ENCODE data around the gene SPRED1. TPM values are rescaled to one million over a fixed set of nuclear protein-coding genes. Genes with fewer than 3 reads are reported as not detected.
A peak's percentile ranks its signal among the peaks of the same experiment; 100 is the strongest.

The SPRED1 gene
- polyA plus RNA-seq, 3 donors: 2.5 to 3.3 (median 3.2) TPM

DNA sequence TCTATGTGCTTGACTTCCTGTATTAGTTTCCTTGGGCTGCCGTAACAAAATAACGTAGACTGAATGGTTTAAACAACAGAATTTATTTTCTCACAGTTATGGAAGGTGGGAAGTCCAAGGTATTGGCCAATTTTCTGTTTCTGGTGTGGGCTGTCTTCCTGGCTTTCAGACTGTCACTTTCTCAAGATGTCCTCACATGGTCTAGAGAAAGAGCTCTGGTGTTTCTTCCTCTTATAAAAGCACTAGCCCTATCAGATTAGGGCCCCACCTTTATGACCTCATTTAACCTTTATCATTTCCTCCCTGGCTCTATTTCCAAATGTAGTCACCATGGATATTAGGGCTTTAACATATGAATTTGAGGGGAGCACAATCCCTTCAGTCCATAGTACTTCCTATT lies 54.6 kb downstream of the SPRED1 start:
- no peak overlapping the region for H3K4me2 ChIP-seq (replicated peaks; ENCODE audit: extremely low read depth, low read length, poor library complexity, severe bottlenecking)
- peaks cover 0 to 5% of the 10 kb centered on the region in 2 donors for H3K4me1 ChIP-seq (ENCODE audit: control insufficient read depth in 1 of 2, insufficient read depth in 2 of 2, low read length in 2 of 2)
- intact Hi-C loops (cut with micrococcal nuclease): no loop called here
- no peak overlapping the region for H3K4me3 Mint-ChIP-seq
- TF ChIP-seq, protein P1, sequence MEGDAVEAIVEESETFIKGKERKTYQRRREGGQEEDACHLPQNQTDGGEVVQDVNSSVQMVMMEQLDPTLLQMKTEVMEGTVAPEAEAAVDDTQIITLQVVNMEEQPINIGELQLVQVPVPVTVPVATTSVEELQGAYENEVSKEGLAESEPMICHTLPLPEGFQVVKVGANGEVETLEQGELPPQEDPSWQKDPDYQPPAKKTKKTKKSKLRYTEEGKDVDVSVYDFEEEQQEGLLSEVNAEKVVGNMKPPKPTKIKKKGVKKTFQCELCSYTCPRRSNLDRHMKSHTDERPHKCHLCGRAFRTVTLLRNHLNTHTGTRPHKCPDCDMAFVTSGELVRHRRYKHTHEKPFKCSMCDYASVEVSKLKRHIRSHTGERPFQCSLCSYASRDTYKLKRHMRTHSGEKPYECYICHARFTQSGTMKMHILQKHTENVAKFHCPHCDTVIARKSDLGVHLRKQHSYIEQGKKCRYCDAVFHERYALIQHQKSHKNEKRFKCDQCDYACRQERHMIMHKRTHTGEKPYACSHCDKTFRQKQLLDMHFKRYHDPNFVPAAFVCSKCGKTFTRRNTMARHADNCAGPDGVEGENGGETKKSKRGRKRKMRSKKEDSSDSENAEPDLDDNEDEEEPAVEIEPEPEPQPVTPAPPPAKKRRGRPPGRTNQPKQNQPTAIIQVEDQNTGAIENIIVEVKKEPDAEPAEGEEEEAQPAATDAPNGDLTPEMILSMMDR (IDR thresholded peaks at IDR 0.05): no peak
- peak; percentile 4 to 30 (median 9) for DNase-seq
- no peaks in the 10 kb centered on the region for H3K9me3 ChIP-seq (replicated peaks in 1 of 2; ENCODE audit: control insufficient read depth in 1 of 2, insufficient read depth in 1 of 2, low read length in 2 of 2)
- H3K27ac ChIP-seq (ENCODE audit: low read depth in 1 of 2, low read length in 2 of 2): no peak overlapping the region
- peak overlapping the region in 1 of 7 donors; percentile 61 for H3K27ac Mint-ChIP-seq
- no peak overlapping the region for H3K9ac ChIP-seq (ENCODE audit: insufficient read depth, low read length, poor library complexity, severe bottlenecking)
- H3K36me3 Mint-ChIP-seq: peaks cover 14 to 23% of the 10 kb centered on the region in 2 donors
- no peaks in the 10 kb centered on the region for H3K79me2 ChIP-seq (ENCODE audit: insufficient read depth, low read length)
- H3K27me3 ChIP-seq (ENCODE audit: control insufficient read depth in 2 of 2, insufficient read depth in 2 of 2, low read length in 2 of 2): no peaks in the 10 kb centered on the region
- no peak overlapping the region for H3K4me3 ChIP-seq (replicated peaks in 1 of 3; ENCODE audit: low read depth in 2 of 3, low read length in 3 of 3)
- H3K27me3 Mint-ChIP-seq (ENCODE audit: low read depth in 3 of 3): peaks cover 0 to 3% (median 0%) of the 10 kb centered on the region in 3 donors
- H2AFZ ChIP-seq (ENCODE audit: insufficient read depth, low read depth, low read length, poor library complexity, severe bottlenecking): no peak overlapping the region
- H3K4me1 Mint-ChIP-seq: peaks cover 12% of the 10 kb centered on the region
- H4K20me1 ChIP-seq (ENCODE audit: insufficient read depth, low read length): no peaks in the 10 kb centered on the region
- no peaks in the 10 kb centered on the region for H3K36me3 ChIP-seq (replicated peaks in 1 of 2; ENCODE audit: control insufficient read depth in 1 of 2, insufficient read depth in 2 of 2, low read length in 2 of 2)
- WGBS (ENCODE audit: insufficient coverage): no CpG with 5 or more reads among the region's 2 CpGs
- H3K9me3 Mint-ChIP-seq: peaks cover 0 to 6% (median 3%) of the 10 kb centered on the region in 7 donors

DNA sequence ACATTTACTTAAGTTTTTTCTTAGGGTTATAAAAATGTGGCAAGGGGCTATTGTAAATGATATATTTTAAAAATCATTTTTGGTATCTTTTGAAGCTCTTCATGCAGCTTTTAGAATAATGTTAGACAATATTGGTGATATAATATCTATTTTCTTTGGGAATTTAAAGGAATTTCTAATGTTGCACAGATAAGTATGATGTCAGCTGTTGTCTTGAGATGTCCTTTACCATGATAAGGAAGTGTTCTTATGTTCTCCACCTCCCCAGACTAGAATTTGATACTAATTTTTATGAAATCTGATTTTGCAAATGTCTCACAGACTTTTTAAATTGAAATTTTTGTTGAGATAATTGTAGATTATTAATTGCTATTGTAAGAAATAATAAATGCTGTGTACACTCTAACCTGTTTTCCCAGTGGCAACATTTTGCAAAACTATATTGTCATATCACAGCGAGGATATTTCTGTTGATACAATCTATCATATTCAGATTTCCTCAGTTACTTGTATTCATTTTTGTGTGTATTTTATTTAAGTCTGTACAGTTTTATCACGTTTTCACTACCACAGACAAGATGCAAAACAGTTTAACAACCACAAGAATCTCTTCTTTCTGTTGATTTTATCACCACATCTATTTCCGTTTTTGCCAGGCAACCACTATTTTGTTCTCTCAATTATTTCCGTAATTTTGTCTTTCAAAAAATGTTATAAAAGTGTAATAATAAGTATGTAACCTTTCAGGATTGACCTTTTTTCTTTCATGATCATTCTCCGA lies 55.4 kb downstream of the SPRED1 start:
- Mint-ChIP-seq H3K4me3 (no peak overlapping the region), H3K27me3 (ENCODE audit: low read depth in 3 of 3) (no peaks in the 10 kb centered on the region), H3K36me3 (peaks cover 14 to 18% of the 10 kb centered on the region in 2 donors), H3K9me3 (peaks cover 0 to 6% (median 3%) of the 10 kb centered on the region in 7 donors), H3K4me1 (peaks cover 12% of the 10 kb centered on the region), H3K27ac (no peak overlapping the region)
- H2AFZ ChIP-seq (ENCODE audit: insufficient read depth, low read depth, low read length, poor library complexity, severe bottlenecking): no peak overlapping the region
- no peak overlapping the region for H3K4me3 ChIP-seq (replicated peaks in 1 of 3; ENCODE audit: low read depth in 2 of 3, low read length in 3 of 3)
- no peak overlapping the region for H3K4me2 ChIP-seq (replicated peaks; ENCODE audit: extremely low read depth, low read length, poor library complexity, severe bottlenecking)
- H3K27ac ChIP-seq (ENCODE audit: low read depth in 1 of 2, low read length in 2 of 2): no peak overlapping the region
- WGBS (ENCODE audit: insufficient coverage): no CpG with 5 or more reads among the region's 5 CpGs
- DNase-seq: no peak
- no peaks in the 10 kb centered on the region for H3K9me3 ChIP-seq (replicated peaks in 1 of 2; ENCODE audit: control insufficient read depth in 1 of 2, insufficient read depth in 1 of 2, low read length in 2 of 2)
- intact Hi-C loops (cut with micrococcal nuclease): no loop called here
- no peaks in the 10 kb centered on the region for H3K36me3 ChIP-seq (replicated peaks in 1 of 2; ENCODE audit: control insufficient read depth in 1 of 2, insufficient read depth in 2 of 2, low read length in 2 of 2)
- peaks cover 3% of the 10 kb centered on the region for H4K20me1 ChIP-seq (ENCODE audit: insufficient read depth, low read length)
- no peaks in the 10 kb centered on the region for H3K79me2 ChIP-seq (ENCODE audit: insufficient read depth, low read length)
- H3K27me3 ChIP-seq (ENCODE audit: control insufficient read depth in 2 of 2, insufficient read depth in 2 of 2, low read length in 2 of 2): no peaks in the 10 kb centered on the region
- H3K9ac ChIP-seq (ENCODE audit: insufficient read depth, low read length, poor library complexity, severe bottlenecking): no peak overlapping the region
- peaks cover 0 to 5% of the 10 kb centered on the region in 2 donors for H3K4me1 ChIP-seq (ENCODE audit: control insufficient read depth in 1 of 2, insufficient read depth in 2 of 2, low read length in 2 of 2)
- TF ChIP-seq, protein P1 (IDR thresholded peaks at IDR 0.05): no peak

Measured in CD14-positive monocyte (primary cell).